GM23248 (cell line): ENCODE data around the gene PEX19.

Experiments
- EZH2 ChIP-seq: fragments of 200-600 bp; sonication (generic); IDR thresholded peaks from 2 replicates; pipeline ENCODE4 v1.6.1; 2018; ENCODE audit warnings: antibody characterized with exemption, mild to moderate bottlenecking; ENCODE audit not compliant: insufficient read depth, poor library complexity, severe bottlenecking
- EZH2phosphoT487 ChIP-seq: fragments of 200-600 bp; sonication (generic); IDR thresholded peaks from 2 replicates; pipeline ENCODE4 v1.6.1; 2018; ENCODE audit warnings: antibody characterized with exemption, moderate library complexity, mild to moderate bottlenecking, low read depth; ENCODE audit not compliant: insufficient read depth

- TF ChIP-seq EZH2 (no peak), EZH2phosphoT487 (no peak)
Measured at GRCh38 chr1:160261893-160262794, 22.8 kb downstream of the PEX19 start, which contains the start of gene DCAF8.
